Activated CD8-positive, alpha-beta T cell treated with anti-CD3 and anti-CD28 coated beads, Interleukin-2, amount 10 ng/mL, durations not matched to agents 7 days and 5 days (primary cell): ENCODE results near the gene TICAM2. TPM values are rescaled to one million over a fixed set of nuclear protein-coding genes. Genes with fewer than 3 reads are reported as not detected.

Source experiments
- ATAC-seq: fragments of 150-1000 bp; cut with Tn5 transposase; one replicate; pipeline ENCODE4 v1.10.0; 2021; ENCODE audit warnings: moderate library complexity
- CTCF ChIA-PET: fragments of 350-600 bp; sonication (Branson Sonifier 250); formaldehyde crosslinking; loops from one replicate; lab custom pipeline; 2021; ENCODE audit warnings: antibody characterized with exemption; lab: Charles Lee
- POLR2A ChIA-PET: fragments of 350-600 bp; sonication (Branson Sonifier 250); formaldehyde crosslinking; loops from one replicate; lab custom pipeline; 2021; ENCODE audit warnings: antibody characterized with exemption; lab: Charles Lee
- DNase-seq: peaks from one replicate; pipeline ENCODE4 v3.0.0-alpha.2; 2020
- H3K27ac Mint-ChIP-seq: one replicate; pipeline ENCODE4 v1.8.0; 2021; ENCODE audit warnings: mild to moderate bottlenecking, mixed read lengths
- H3K27me3 Mint-ChIP-seq: one replicate; pipeline ENCODE4 v1.8.0; 2021; ENCODE audit warnings: low read depth, mixed read lengths
- H3K36me3 Mint-ChIP-seq: one replicate; pipeline ENCODE4 v1.8.0; 2021; ENCODE audit warnings: low read depth, mixed read lengths
- H3K4me1 Mint-ChIP-seq: one replicate; pipeline ENCODE4 v1.8.0; 2021; ENCODE audit warnings: low read depth, mixed read lengths
- H3K4me3 Mint-ChIP-seq: one replicate; pipeline ENCODE4 v1.8.0; 2021; ENCODE audit warnings: mild to moderate bottlenecking, mixed read lengths
- H3K9me3 Mint-ChIP-seq: one replicate; pipeline ENCODE4 v1.8.0; 2022; ENCODE audit warnings: mixed read lengths; ENCODE audit not compliant: insufficient read depth
- total RNA-seq, 2 experiments: library from RNA; stranded (reverse); gene quantifications; one replicate each; pipeline ENCODE4 v1.2.3, GENCODE V29; 2021

Gene TICAM2
- total RNA-seq, 2 experiments from 2014 or later, result 0.47 to 0.55 TPM

GRCh38 chr5:115629903-115630302 lies 27.6 kb upstream of the TICAM2 start:
- no peaks in the 10 kb centered on the region for H3K9me3 Mint-ChIP-seq
- peaks cover 17% of the 10 kb centered on the region for H3K27me3 Mint-ChIP-seq
- no peak overlapping the region for H3K4me3 Mint-ChIP-seq
- ChIA-PET POLR2A (no interaction called here), CTCF (no interaction called here)
- peaks cover under 1% of the 10 kb centered on the region for H3K36me3 Mint-ChIP-seq
- no peak overlapping the region for H3K27ac Mint-ChIP-seq
- ATAC-seq (no peak), DNase-seq (no peak)
- H3K4me1 Mint-ChIP-seq, result peaks cover 26% of the 10 kb centered on the region

GRCh38 chr5:115627295-115627865 lies 25.1 kb upstream of the TICAM2 start:
- ATAC-seq, result no peak
- Mint-ChIP-seq H3K27me3 (peaks cover 8% of the 10 kb centered on the region), H3K4me1 (peaks cover 17% of the 10 kb centered on the region), H3K9me3 (no peaks in the 10 kb centered on the region), H3K27ac (no peak overlapping the region), H3K36me3 (peaks cover 10% of the 10 kb centered on the region), H3K4me3 (no peak overlapping the region)
- ChIA-PET POLR2A (no interaction called here), CTCF (no interaction called here)
- no peak for DNase-seq

GRCh38 chr5:115626445-115626823 lies 24.2 kb upstream of the TICAM2 start:
- Mint-ChIP-seq H3K27me3 (peaks cover 6% of the 10 kb centered on the region), H3K9me3 (no peaks in the 10 kb centered on the region), H3K4me3 (no peak overlapping the region), H3K36me3 (peaks cover 15% of the 10 kb centered on the region), H3K27ac (no peak overlapping the region), H3K4me1 (peaks cover 24% of the 10 kb centered on the region)
- ChIA-PET CTCF (interaction anchor here (2.3 kb wide), 1 partner anchor 9 kb away, joined by 17 read pairs; no protein-coding TSS in a partner anchor), POLR2A (no interaction called here)
- DNase-seq (no peak), ATAC-seq (peak; percentile 30)

GRCh38 chr5:115625579-115626444 lies 23.5 kb upstream of the TICAM2 start, which contains the start of gene TMED7:
TMED7 (minus strand) TSS chr5:115626036; CDS start chr5:115625792, 244 bp downstream.
- peak; percentile 99 for DNase-seq
- Mint-ChIP-seq H3K9me3 (no peaks in the 10 kb centered on the region), H3K27me3 (peaks cover 4% of the 10 kb centered on the region), H3K27ac (no peak within 1 kb of the TSS), H3K36me3 (peaks cover 21% of the 10 kb centered on the region), H3K4me3 (no peak within 1 kb of the TSS), H3K4me1 (peaks cover 27% of the 10 kb centered on the region)
- CTCF ChIA-PET, result interaction anchor here (1.2 to 3.8 kb wide), 5 partner anchors 9 to 442 kb away, joined by 3 to 20 read pairs (median 14); no protein-coding TSS in a partner anchor
- ATAC-seq, result peak; percentile 93
- POLR2A ChIA-PET, result interaction anchor here (0.8 to 4.0 kb wide), 7 partner anchors 8 to 217 kb away, joined by 3 to 33 read pairs (median 3); partner anchors contain the start of genes FEM1C and TICAM2

GRCh38 chr5:115624994-115625393 lies 22.7 kb upstream of the TICAM2 start:
- no peak for ATAC-seq
- ChIA-PET POLR2A (interaction anchor here (0.8 to 4.0 kb wide), 8 partner anchors 9 to 218 kb away, joined by 3 to 33 read pairs (median 3); partner anchors contain the start of genes AP3S1, ATG12, FEM1C and TICAM2), CTCF (interaction anchor here (1.2 to 3.8 kb wide), 5 partner anchors 10 to 443 kb away, joined by 3 to 20 read pairs (median 14); no protein-coding TSS in a partner anchor)
- peaks cover 27% of the 10 kb centered on the region for H3K4me1 Mint-ChIP-seq
- H3K27ac Mint-ChIP-seq, result no peak overlapping the region
- H3K36me3 Mint-ChIP-seq, result peaks cover 27% of the 10 kb centered on the region
- H3K9me3 Mint-ChIP-seq, result no peaks in the 10 kb centered on the region
- H3K4me3 Mint-ChIP-seq, result no peak overlapping the region
- peaks cover 4% of the 10 kb centered on the region for H3K27me3 Mint-ChIP-seq
- DNase-seq, result no peak

GRCh38 chr5:115623658-115624057 lies 21.4 kb upstream of the TICAM2 start:
- ChIA-PET POLR2A (interaction anchor here (0.5 to 4.0 kb wide), 4 partner anchors 9 to 996 kb away, joined by 3 to 33 read pairs (median 4); partner anchors contain the start of gene FEM1C), CTCF (interaction anchor here (0.5 to 3.8 kb wide), 6 partner anchors 11 to 445 kb away, joined by 3 to 20 read pairs (median 6); no protein-coding TSS in a partner anchor)
- no peak for ATAC-seq
- no peaks in the 10 kb centered on the region for H3K9me3 Mint-ChIP-seq
- H3K4me3 Mint-ChIP-seq, result no peak overlapping the region
- H3K27ac Mint-ChIP-seq, result no peak overlapping the region
- H3K27me3 Mint-ChIP-seq, result no peaks in the 10 kb centered on the region
- H3K36me3 Mint-ChIP-seq, result peaks cover 39% of the 10 kb centered on the region
- H3K4me1 Mint-ChIP-seq, result peaks cover 27% of the 10 kb centered on the region
- DNase-seq, result no peak

- H3K9me3 Mint-ChIP-seq, result no peaks in the 10 kb centered on the region
- POLR2A ChIA-PET, result no interaction called here
- H3K27me3 Mint-ChIP-seq, result no peaks in the 10 kb centered on the region
- peaks cover 54% of the 10 kb centered on the region for H3K36me3 Mint-ChIP-seq
- CTCF ChIA-PET, result interaction anchor here (1.0 kb wide), 1 partner anchor 13 kb away, joined by 4 read pairs; no protein-coding TSS in a partner anchor
- no peak overlapping the region for H3K4me3 Mint-ChIP-seq
- H3K4me1 Mint-ChIP-seq, result peaks cover 24% of the 10 kb centered on the region
- H3K27ac Mint-ChIP-seq, result no peak overlapping the region
- DNase-seq (no peak), ATAC-seq (no peak)
These were observed 19.2 kb upstream of the TICAM2 start for GRCh38 chr5:115621365-115621900.

- peaks cover 9% of the 10 kb centered on the region for H3K4me1 Mint-ChIP-seq
- ChIA-PET POLR2A (interaction anchor here (1.7 kb wide), 1 partner anchor 15 kb away, joined by 7 read pairs; the partner anchor contains the start of gene TICAM2), CTCF (interaction anchor here (1.0 to 3.6 kb wide), 4 partner anchors 8 to 43 kb away, joined by 3 to 14 read pairs (median 6); no protein-coding TSS in a partner anchor)
- no peaks in the 10 kb centered on the region for H3K27me3 Mint-ChIP-seq
- DNase-seq (no peak), ATAC-seq (no peak)
- H3K27ac Mint-ChIP-seq, result no peak overlapping the region
- H3K4me3 Mint-ChIP-seq, result no peak overlapping the region
- no peaks in the 10 kb centered on the region for H3K9me3 Mint-ChIP-seq
- H3K36me3 Mint-ChIP-seq, result peaks cover 61% of the 10 kb centered on the region
These were observed 14.6 kb upstream of the TICAM2 start for GRCh38 chr5:115616892-115617291.

GRCh38 chr5:115616472-115616871 lies 14.2 kb upstream of the TICAM2 start:
- H3K4me3 Mint-ChIP-seq, result no peak overlapping the region
- H3K27ac Mint-ChIP-seq, result no peak overlapping the region
- ChIA-PET POLR2A (interaction anchor here (1.7 kb wide), 1 partner anchor 14 kb away, joined by 7 read pairs; the partner anchor contains the start of gene TICAM2), CTCF (interaction anchor here (1.0 to 3.6 kb wide), 4 partner anchors 8 to 42 kb away, joined by 3 to 14 read pairs (median 6); no protein-coding TSS in a partner anchor)
- no peaks in the 10 kb centered on the region for H3K27me3 Mint-ChIP-seq
- no peaks in the 10 kb centered on the region for H3K9me3 Mint-ChIP-seq
- H3K36me3 Mint-ChIP-seq, result peaks cover 60% of the 10 kb centered on the region
- H3K4me1 Mint-ChIP-seq, result peaks cover 7% of the 10 kb centered on the region
- DNase-seq (no peak), ATAC-seq (no peak)

- no peak overlapping the region for H3K4me3 Mint-ChIP-seq
- H3K27ac Mint-ChIP-seq, result no peak overlapping the region
- no peaks in the 10 kb centered on the region for H3K27me3 Mint-ChIP-seq
- DNase-seq, result no peak
- H3K36me3 Mint-ChIP-seq, result peaks cover 34% of the 10 kb centered on the region
- ChIA-PET POLR2A (no interaction called here), CTCF (no interaction called here)
- no peaks in the 10 kb centered on the region for H3K9me3 Mint-ChIP-seq
- no peaks in the 10 kb centered on the region for H3K4me1 Mint-ChIP-seq
- no peak for ATAC-seq
These were observed 9.6 kb upstream of the TICAM2 start for GRCh38 chr5:115611873-115612272.

- no peaks in the 10 kb centered on the region for H3K27me3 Mint-ChIP-seq
- ChIA-PET POLR2A (no interaction called here), CTCF (interaction anchor here (1.3 kb wide), 1 partner anchor 27 kb away, joined by 3 read pairs; no protein-coding TSS in a partner anchor)
- peaks cover 6% of the 10 kb centered on the region for H3K4me1 Mint-ChIP-seq
- peaks cover 30% of the 10 kb centered on the region for H3K36me3 Mint-ChIP-seq
- H3K4me3 Mint-ChIP-seq, result no peak overlapping the region
- H3K9me3 Mint-ChIP-seq, result no peaks in the 10 kb centered on the region
- ATAC-seq, result no peak
- no peak overlapping the region for H3K27ac Mint-ChIP-seq
- no peak for DNase-seq
These were observed 5.7 kb upstream of the TICAM2 start for GRCh38 chr5:115607935-115608334.
